GM12878 (cell line): ENCODE data around the gene GSPT1. TPM values are rescaled to one million over a fixed set of nuclear protein-coding genes. Genes with fewer than 3 reads are reported as not detected.

ENCODE experiments used
- ATAC-seq: fragments of 200-7000 bp; cut with Tn5 transposase; 3 replicates; pipeline ENCODE4 v1.9.1; 2020; ENCODE audit warnings: mild to moderate bottlenecking, moderate library complexity
- BruUV-seq: library from RNA; stranded (reverse); fragments of 400-500 nt; replicated peaks from 2 replicates; lab custom pipeline; 2021; lab: Mats Ljungman, UMichigan
- CTCF ChIA-PET: fragments of 300-600 bp; sonication (Branson Sonifier 250); formaldehyde crosslinking; extraction: SDS; loops from one replicate; lab custom pipeline; 2021; ENCODE audit warnings: inconsistent platforms; lab: Yijun Ruan, JAX
- POLR2A ChIA-PET: fragments of 350-600 bp; formaldehyde crosslinking; extraction: SDS; loops from one replicate; lab custom pipeline; 2021; ENCODE audit warnings: inconsistent platforms; lab: Charles Lee
- RAD21 ChIA-PET: fragments of 300-600 bp; sonication (Branson Sonifier 250); formaldehyde crosslinking; loops from one replicate; lab custom pipeline; 2023; ENCODE audit warnings: antibody characterized with exemption; ENCODE audit not compliant: unreplicated experiment; lab: Charles Lee
- SMC1A ChIA-PET: fragments of 300-600 bp; sonication (Branson Sonifier 250); formaldehyde crosslinking; loops from one replicate; lab custom pipeline; 2023; ENCODE audit not compliant: unreplicated experiment, uncharacterized antibody; lab: Charles Lee
- DNase-seq: peaks from one replicate; pipeline ENCODE4 v3.0.0-alpha.2; 2011; ENCODE audit warnings: low read depth, low spot score
- FAIRE-seq: peaks from 3 replicates; lab custom pipeline; 2011; peaks lifted over from hg19 to GRCh38; lab: Jason Lieb, UNC
- H2AFZ ChIP-seq: 2 replicates; pipeline ENCODE4 v1.6.0; 2011; ENCODE audit warnings: low read depth, low read length, control low read depth; ENCODE audit not compliant: control insufficient read depth
- H3K27ac ChIP-seq: 2 replicates; pipeline ENCODE4 v1.5.1; 2011; ENCODE audit warnings: control low read depth; ENCODE audit not compliant: control insufficient read depth, insufficient read depth
- H3K27me3 ChIP-seq, 2 experiments: replicated peaks in 1 of 2; 2 replicates each; pipeline versions ENCODE4 v1.6.0 to v1.6.1; 2011; ENCODE audit warnings: low read length in 1 of 2; ENCODE audit not compliant: control insufficient read depth in 2 of 2, insufficient read depth in 2 of 2
- H3K36me3 ChIP-seq, 2 experiments: 2 replicates each; pipeline ENCODE4 v1.5.1; 2011; ENCODE audit warnings: low read length in 1 of 2; ENCODE audit not compliant: control insufficient read depth in 2 of 2, insufficient read depth in 2 of 2
- H3K4me1 ChIP-seq: 2 replicates; pipeline ENCODE4 v1.6.1; 2011; ENCODE audit warnings: mild to moderate bottlenecking, low read length, moderate library complexity, mixed read lengths; ENCODE audit not compliant: control insufficient read depth, insufficient read depth
- H3K4me2 ChIP-seq: 2 replicates; pipeline ENCODE4 v1.6.0; 2011; ENCODE audit warnings: control low read depth; ENCODE audit not compliant: control insufficient read depth, insufficient read depth
- H3K4me3 ChIP-seq: fragments of 200-600 bp; sonication (generic); 2 replicates; pipeline ENCODE4 v1.5.1; 2016
- H3K79me2 ChIP-seq: 2 replicates; pipeline ENCODE4 v1.6.0; 2011; ENCODE audit warnings: low read length; ENCODE audit not compliant: control insufficient read depth, insufficient read depth
- H3K9ac ChIP-seq: 2 replicates; pipeline ENCODE4 v1.8.0; 2011; ENCODE audit warnings: low read length, control low read depth, mixed read lengths; ENCODE audit not compliant: control insufficient read depth, insufficient read depth
- H3K9me3 ChIP-seq: replicated peaks from 3 replicates; pipeline ENCODE4 v1.5.1; 2011; ENCODE audit warnings: mild to moderate bottlenecking, low read length; ENCODE audit not compliant: control insufficient read depth, insufficient read depth
- H4K20me1 ChIP-seq: 2 replicates; pipeline ENCODE4 v1.6.0; 2011; ENCODE audit not compliant: control insufficient read depth, insufficient read depth
- CEBPB ChIP-seq, 2 experiments: fragments of 150-350 bp in 1 of 2; IDR thresholded peaks; 2 replicates each; pipeline ENCODE4 v1.6.1; 2012 to 2014; ENCODE audit warnings: low read depth in 2 of 2, low read length in 2 of 2, borderline replicate concordance in 1 of 2, inconsistent platforms in 1 of 2
- HDAC6 ChIP-seq: fragments of 200-600 bp; sonication (generic); IDR thresholded peaks from one replicate; pipeline ENCODE4 v1.8.0; 2017; ENCODE audit warnings: antibody characterized with exemption; ENCODE audit not compliant: unreplicated experiment
- HDGF ChIP-seq: fragments of 450-650 bp; IDR thresholded peaks from 2 replicates; pipeline ENCODE4 v1.6.1; 2016; ENCODE audit warnings: antibody characterized with exemption
- LARP7 ChIP-seq: fragments of 450-650 bp; IDR thresholded peaks from 2 replicates; pipeline ENCODE4 v1.6.1; 2017; ENCODE audit warnings: mild to moderate bottlenecking
- POLR2AphosphoS2 ChIP-seq: IDR thresholded peaks from 2 replicates; pipeline ENCODE4 v1.6.1; 2011; ENCODE audit warnings: low read depth, mild to moderate bottlenecking, low read length, improper control_type of control experiment, moderate library complexity
- TCF7 ChIP-seq: IDR thresholded peaks from 2 replicates; pipeline ENCODE4 v1.6.1; 2014; ENCODE audit warnings: antibody characterized with exemption, borderline replicate concordance
- WGBS: methylation state at CpG from one replicate; pipeline ENCODE4 v1.1.6; 2016; ENCODE audit warnings: low lambda C conversion rate; ENCODE audit not compliant: insufficient replicate concordance, insufficient coverage; ENCODE audit errors: missing lambda C conversion rate; 5-methylcytosine and 5-hydroxymethylcytosine counted together
- in situ Hi-C: fragments of 300-500 bp; cut with MboI; formaldehyde crosslinking; loops from 9 replicates; pipeline ENCODE4 v1.14.3; 2018; ENCODE audit warnings: mixed read lengths
- intact Hi-C: fragments of 100-400 bp; cut with micrococcal nuclease; formaldehyde crosslinking; loops from one replicate; pipeline ENCODE4 v1.14.2; 2022; ENCODE audit not compliant: unreplicated experiment
- polyA plus RNA-seq, 11 experiments: library from polyadenylated mRNA; depleted of rRNA in 4 of 11; unstranded in 6 of 11; stranded (reverse) in 5 of 11; fragments of >200 nt; fragmentation: Nextera tagmentation in 4 of 11; fragmentation: Illumina TruSeq in 1 of 11; extraction: Ambion mirVana in 4 of 11; extraction: Trizol in 1 of 11; gene quantifications; 1 replicate in 1 of 11; 2 replicates in 10 of 11; pipeline versions ENCODE4 v1.2.1 to v1.2.3, GENCODE V29; 2011 to 2016; ENCODE audit warnings: inconsistent platforms in 2 of 11, missing spikeins in 2 of 11, low read depth in 1 of 11
- total RNA-seq, 4 experiments: library from RNA; depleted of rRNA in 3 of 4; stranded (reverse); fragments of >200 nt in 3 of 4; fragmentation: Illumina TruSeq in 1 of 4; extraction: Trizol in 1 of 4; gene quantifications; 2 replicates each; pipeline versions ENCODE4 v1.2.1 to v1.2.3, GENCODE V29; 2013 to 2021
- TF ChIP-seq, protein P1 (sequence below): IDR thresholded peaks from 2 replicates; pipeline ENCODE4 v1.6.1; 2012; ENCODE audit warnings: low read depth, low read length, improper control_type of control experiment

The GSPT1 gene
- total and polyA plus RNA-seq, 10 of the 15 experiments (the other 5 are each of a cell fraction or from before 2014, with no cell fraction given), result 46.7 to 181 (median 99.6) TPM

GRCh38 chr16:11828696-11829095, 87.1 kb downstream of the GSPT1 start:
- no peaks in the 10 kb centered on the region for H3K36me3 ChIP-seq
- H3K4me3 ChIP-seq, result no peak overlapping the region
- H3K4me1 ChIP-seq, result no peaks in the 10 kb centered on the region
- no TSS peak for BruUV-seq
- DNase-seq, result no peak
- H3K79me2 ChIP-seq, result no peaks in the 10 kb centered on the region
- in situ Hi-C loops (no loop called here), intact Hi-C loops (no loop called here)
- H3K4me2 ChIP-seq, result no peak overlapping the region
- no peaks in the 10 kb centered on the region for H3K27me3 ChIP-seq
- ChIA-PET RAD21 (no interaction called here), SMC1A (no interaction called here), POLR2A (interaction anchor here (0.7 kb wide), 2 partner anchors 32 to 260 kb away, joined by 4 read pairs; partner anchors contain the start of gene ZC3H7A), CTCF (no interaction called here)
- 57% methylated on average over 5 of the region's 5 CpGs for WGBS
- H3K9ac ChIP-seq, result no peak overlapping the region
- H3K27ac ChIP-seq, result no peak overlapping the region
- TF ChIP-seq TCF7 (no peak), LARP7 (no peak), CEBPB (IDR thresholded peaks at IDR 0.05; ENCODE audit: borderline replicate concordance in 1 of 2, low read depth in 2 of 2, low read length in 2 of 2) (no peak), POLR2AphosphoS2 (no peak), HDAC6 (no peak), HDGF (no peak)
- TF ChIP-seq, protein P1, sequence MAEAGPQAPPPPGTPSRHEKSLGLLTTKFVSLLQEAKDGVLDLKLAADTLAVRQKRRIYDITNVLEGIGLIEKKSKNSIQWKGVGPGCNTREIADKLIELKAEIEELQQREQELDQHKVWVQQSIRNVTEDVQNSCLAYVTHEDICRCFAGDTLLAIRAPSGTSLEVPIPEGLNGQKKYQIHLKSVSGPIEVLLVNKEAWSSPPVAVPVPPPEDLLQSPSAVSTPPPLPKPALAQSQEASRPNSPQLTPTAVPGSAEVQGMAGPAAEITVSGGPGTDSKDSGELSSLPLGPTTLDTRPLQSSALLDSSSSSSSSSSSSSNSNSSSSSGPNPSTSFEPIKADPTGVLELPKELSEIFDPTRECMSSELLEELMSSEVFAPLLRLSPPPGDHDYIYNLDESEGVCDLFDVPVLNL, result no peak
- no peak for ATAC-seq
- FAIRE-seq, result no peak
- H4K20me1 ChIP-seq, result no peaks in the 10 kb centered on the region
- no peaks in the 10 kb centered on the region for H3K9me3 ChIP-seq
- H2AFZ ChIP-seq, result no peak overlapping the region
